GM18508 (cell line): ENCODE measurements around the gene ACBD5.

Experiments used
- ATAC-seq: cut with Tn5 transposase; IDR thresholded peaks from one replicate; pipeline ENCODE4 v1.9.1; 2021; ENCODE audit warnings: moderate number of reproducible peaks; ENCODE audit not compliant: insufficient read depth, unreplicated experiment

ACBD5 gene

DNA sequence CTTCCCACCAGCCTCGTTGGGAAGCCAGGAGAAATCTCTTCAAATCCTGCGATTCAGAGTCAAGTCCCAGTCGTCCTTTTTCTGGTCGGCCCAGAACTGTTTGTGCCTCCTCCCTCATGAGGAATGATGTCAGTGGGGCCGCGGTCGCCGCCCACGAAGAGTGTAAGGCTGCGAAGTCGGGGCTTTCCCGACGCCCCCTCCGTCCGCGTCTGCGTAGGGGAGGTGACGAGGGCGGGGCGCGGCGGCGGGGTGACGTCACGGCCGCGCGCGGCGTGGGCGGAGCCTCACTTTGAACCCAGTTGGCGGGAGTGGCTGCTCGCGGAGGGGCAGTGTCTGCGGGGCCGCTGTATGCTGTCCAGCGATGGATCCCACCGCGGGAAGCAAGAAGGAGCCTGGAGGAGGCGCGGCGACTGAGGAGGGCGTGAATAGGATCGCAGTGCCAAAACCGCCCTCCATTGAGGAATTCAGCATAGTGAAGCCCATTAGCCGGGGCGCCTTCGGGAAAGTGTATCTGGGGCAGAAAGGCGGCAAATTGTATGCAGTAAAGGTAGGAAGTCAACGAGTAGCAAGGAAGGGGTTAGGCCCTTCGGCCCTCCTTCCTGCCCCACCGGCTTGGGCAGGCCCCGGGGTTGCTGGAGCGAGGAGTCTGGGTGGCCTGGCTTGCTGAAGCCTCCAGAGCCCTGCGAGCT lies 85.4 kb downstream of the ACBD5 start, which contains the start of gene MASTL:
TSS of gene MASTL (plus strand) at position 287 of the 689 bp plus-strand sequence. CDS start at position 362, 75 bp downstream.
- peak; percentile 65 for ATAC-seq

DNA sequence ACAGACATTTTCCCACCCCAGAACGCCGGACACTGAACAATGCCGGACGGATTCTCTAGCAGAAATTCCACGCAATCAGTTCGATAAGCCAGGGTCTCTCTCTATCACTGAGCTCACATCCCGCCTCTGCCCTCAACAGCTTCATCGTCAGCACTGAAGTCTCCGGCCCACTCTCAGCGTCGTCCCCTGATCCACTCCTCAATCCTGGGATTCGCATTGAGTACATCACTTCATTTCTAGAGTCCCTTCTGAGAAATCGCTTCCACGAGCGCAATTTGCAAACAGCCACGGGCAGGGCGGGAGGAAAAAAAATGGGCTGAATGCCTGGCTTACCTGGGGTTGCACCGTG lies 86.8 kb downstream of the ACBD5 start:
- no peak for ATAC-seq

- no peak for ATAC-seq
Measured at GRCh38 chr10:27153329-27153728, 87.3 kb downstream of the ACBD5 start.

DNA sequence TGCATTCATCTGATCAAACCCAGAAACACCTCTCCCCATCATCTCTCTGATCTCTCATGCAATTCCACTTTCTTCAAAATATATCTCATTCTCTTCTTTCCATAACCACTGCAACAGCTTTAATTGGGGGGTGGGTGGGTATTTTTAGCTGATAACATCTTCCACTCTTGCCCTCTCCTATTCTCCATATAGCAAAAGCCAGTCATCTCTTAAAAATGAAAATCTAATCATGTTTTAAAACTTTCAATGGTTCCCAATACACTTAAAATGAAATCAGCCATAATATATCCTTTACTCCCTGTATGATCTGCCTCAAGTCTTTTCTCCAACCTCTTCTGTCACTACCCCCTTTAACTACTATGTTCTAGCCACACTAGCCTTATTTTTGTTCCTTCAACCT lies 87.9 kb downstream of the ACBD5 start:
- no peak for ATAC-seq

DNA sequence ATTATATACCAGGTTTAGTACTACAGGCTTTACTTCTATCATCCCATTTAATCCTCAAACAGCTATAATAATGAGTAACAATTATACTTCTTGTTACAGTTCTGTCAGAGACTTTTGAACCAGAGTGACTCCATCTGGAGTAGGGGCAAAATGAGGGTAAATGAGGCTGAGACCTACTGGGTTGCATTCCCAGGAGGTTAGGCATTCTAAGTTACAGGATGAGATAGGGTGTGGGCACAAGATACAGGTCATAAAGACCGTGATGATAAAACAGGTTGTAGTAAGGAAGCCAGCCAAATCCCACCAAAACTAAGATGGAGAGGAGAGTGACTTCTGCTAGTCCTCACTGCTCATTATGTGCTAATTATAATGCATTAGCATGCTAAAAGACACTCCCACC lies 90.3 kb downstream of the ACBD5 start:
- ATAC-seq: no peak

GRCh38 chr10:27147701-27148100 lies 92.9 kb downstream of the ACBD5 start:
- no peak for ATAC-seq

DNA sequence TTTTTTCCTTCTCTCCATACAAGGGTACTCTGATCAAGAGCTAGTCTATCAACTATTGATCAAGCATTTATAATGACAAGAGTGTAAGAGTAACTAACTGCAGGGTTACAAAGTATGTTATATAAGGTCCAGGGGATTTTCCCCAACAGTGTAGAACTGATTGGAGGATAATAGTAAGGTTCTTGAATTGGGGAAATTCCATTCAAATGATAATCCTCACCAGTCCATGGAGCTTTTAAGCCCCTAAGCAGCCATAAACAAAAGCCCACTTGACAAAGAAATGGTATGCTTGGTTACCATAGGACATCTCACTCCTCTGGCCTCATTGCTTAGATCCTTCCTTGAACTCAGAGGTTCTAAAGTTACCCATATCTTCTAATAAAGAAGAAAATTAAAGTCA lies 94.7 kb downstream of the ACBD5 start:
- ATAC-seq: no peak
